Body of pancreas (tissue), 4 donors: Measurements from ENCODE around the gene GH1. TPM values are rescaled to one million over a fixed set of nuclear protein-coding genes. Genes with fewer than 3 reads are reported as not detected.
"Not testable (repeated sequence)": the region's sequence is repeated elsewhere in the genome, so short reads cannot be mapped to it uniquely, and the experiment has no call there.

Experiments used
- ATAC-seq: fragments of 150-250 bp; one replicate; pipeline ENCODE4 v1.9.1; 2016
- DNase-seq, 4 donors: peaks; one replicate each; pipeline ENCODE4 v3.0.0-alpha.2; 2019
- H3K27ac ChIP-seq, 4 donors: fragments of 200-600 bp; sonication (generic); 1 replicate in 3 of 4; 2 replicates in 1 of 4; pipeline versions ENCODE4 v1.5.1 to v1.6.1; 2016 to 2019; ENCODE audit warnings: mild to moderate bottlenecking in 1 of 4, mixed read lengths in 1 of 4, moderate library complexity in 1 of 4
- H3K27me3 ChIP-seq, 2 donors: fragments of 200-600 bp; sonication (generic); one replicate each; pipeline ENCODE4 v1.6.0; 2016; ENCODE audit warnings: mild to moderate bottlenecking in 1 of 2
- H3K36me3 ChIP-seq, 2 donors: fragments of 200-600 bp; sonication (generic); replicated peaks in 1 of 2; 2 replicates each; pipeline ENCODE4 v1.5.1; 2016; ENCODE audit warnings: low read depth in 2 of 2; ENCODE audit not compliant: insufficient read depth in 1 of 2
- H3K4me1 ChIP-seq: fragments of 200-600 bp; sonication (generic); one replicate; pipeline ENCODE4 v1.6.0; 2016
- H3K4me3 ChIP-seq, 2 donors: fragments of 200-600 bp; sonication (generic); 1 replicate in 1 of 2; 2 replicates in 1 of 2; pipeline ENCODE4 v1.5.1; 2016 to 2019
- H3K9me3 ChIP-seq, 3 donors: fragments of 200-600 bp; sonication (generic); 1 replicate in 2 of 3; 2 replicates in 1 of 3; pipeline ENCODE4 v1.5.1; 2016
- CTCF ChIP-seq, 7 experiments: fragments of 450-650 bp in 4 of 7; fragments of 200-600 bp in 3 of 7; sonication (generic) in 3 of 7; IDR thresholded peaks; one replicate each; pipeline ENCODE4 v1.5.1; 2016 to 2019; ENCODE audit warnings: antibody characterized with exemption in 7 of 7
- POLR2A ChIP-seq, 3 donors: fragments of 450-650 bp; IDR thresholded peaks; one replicate each; pipeline ENCODE4 v1.6.1; 2016; ENCODE audit warnings: antibody characterized with exemption in 3 of 3, mild to moderate bottlenecking in 2 of 3
- WGBS, 2 donors: methylation state at CpG; one replicate each; pipeline ENCODE4 v1.1.5; 2017; 5-methylcytosine and 5-hydroxymethylcytosine counted together
- intact Hi-C: fragments of 100-400 bp; cut with DNase I; formaldehyde crosslinking; loops from one replicate; pipeline ENCODE4 v1.15.1; 2023
- total RNA-seq, 2 donors: library from RNA; depleted of rRNA; stranded (reverse); fragments of >200 nt; gene quantifications; one replicate each; pipeline ENCODE4 v1.1.0, GENCODE V29; 2016

GH1 gene
- total RNA-seq, 2 donors from 2014 or later: not detected

- H3K36me3 ChIP-seq, H3K27me3 ChIP-seq, intact Hi-C loops, H3K4me1 ChIP-seq, H3K27ac ChIP-seq, H3K9me3 ChIP-seq, H3K4me3 ChIP-seq: not testable (repeated sequence)
- DNase-seq (peak in 3 of 4 donors; percentile 31 to 32 (median 31)), ATAC-seq (peak; percentile 66)
- 23 to 24% methylated on average over 12 to 13 of the region's 13 CpGs for WGBS, 2 donors
- TF ChIP-seq CTCF (IDR thresholded peaks at IDR 0.05): peak; percentile 4 to 41 (median 36)
These were observed 29.4 kb downstream of the GH1 start for GRCh38 chr17:63889026-63889848.

GRCh38 chr17:63885119-63885518 lies 33.5 kb downstream of the GH1 start:
- H3K27ac ChIP-seq, DNase-seq, ATAC-seq, H3K4me3 ChIP-seq, H3K4me1 ChIP-seq, H3K27me3 ChIP-seq, H3K9me3 ChIP-seq, H3K36me3 ChIP-seq, intact Hi-C loops: not testable (repeated sequence)
- WGBS, 2 donors: 80 to 88% methylated on average over 8 to 10 of the region's 11 CpGs

DNA sequence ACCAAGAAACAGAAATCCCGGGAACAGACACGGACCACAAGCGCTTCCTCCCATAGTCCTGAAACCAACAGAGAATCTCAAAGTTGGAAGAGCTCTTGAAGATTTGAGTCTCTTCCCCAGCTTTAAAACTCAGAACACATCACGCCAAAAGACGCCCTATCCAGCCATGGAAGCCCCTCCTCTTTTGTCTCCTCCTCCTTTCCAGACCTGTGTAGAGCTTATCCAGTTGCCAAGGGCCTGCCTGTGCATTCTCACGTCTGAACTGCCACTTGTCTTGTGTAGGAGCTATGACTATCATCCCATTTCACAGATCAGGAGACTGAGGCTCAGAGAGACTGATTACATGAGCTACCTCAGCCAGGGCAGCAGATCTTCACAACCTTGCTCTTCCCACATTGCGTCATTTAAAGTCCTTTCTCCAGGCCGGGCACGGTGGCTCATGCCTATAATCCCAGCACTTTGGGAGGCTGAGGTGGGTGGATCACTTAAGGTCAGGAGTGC lies 36.0 kb downstream of the GH1 start:
- intact Hi-C loops: not testable (repeated sequence)
- WGBS, 2 donors: 70 to 81% methylated on average over 8 to 9 of the region's 9 CpGs

GRCh38 chr17:63881935-63882601 lies 36.6 kb downstream of the GH1 start, which contains the start of gene GH2:
Gene GH2 (minus strand): TSS chr17:63881944. CDS start chr17:63881801, 143 bp downstream.
- H3K4me1 ChIP-seq: no peaks in the 10 kb centered on the region
- no peak within 1 kb of the TSS for H3K27ac ChIP-seq
- TF ChIP-seq CTCF (IDR thresholded peaks at IDR 0.05) (peak; percentile 35 to 62 (median 47)), POLR2A (IDR thresholded peaks at IDR 0.05) (no peak)
- intact Hi-C loops: no loop called here
- H3K36me3 ChIP-seq: no peaks in the 10 kb centered on the region
- DNase-seq (peak; percentile 57 to 69 (median 61)), ATAC-seq (peak; percentile 80)
- H3K4me3 ChIP-seq: no peak within 1 kb of the TSS
- H3K27me3 ChIP-seq: no peaks in the 10 kb centered on the region
- no peaks in the 10 kb centered on the region for H3K9me3 ChIP-seq
- 26 to 40% methylated on average over 10 to 15 of the region's 15 CpGs for WGBS, 2 donors

More for the DNA sequence above, 36.0 kb downstream of the GH1 start:
- H3K9me3 ChIP-seq, H3K27ac ChIP-seq, H3K4me3 ChIP-seq, ATAC-seq, H3K4me1 ChIP-seq, H3K36me3 ChIP-seq, DNase-seq, H3K27me3 ChIP-seq: not testable (repeated sequence)

- WGBS, 2 donors: 49 to 59% methylated on average over 8 to 11 of the region's 11 CpGs
- peak in 2 of 4 donors; percentile 13 to 24 for DNase-seq
- intact Hi-C loops: not testable (repeated sequence)
These were observed 37.3 kb downstream of the GH1 start for GRCh38 chr17:63881337-63881736.

DNA sequence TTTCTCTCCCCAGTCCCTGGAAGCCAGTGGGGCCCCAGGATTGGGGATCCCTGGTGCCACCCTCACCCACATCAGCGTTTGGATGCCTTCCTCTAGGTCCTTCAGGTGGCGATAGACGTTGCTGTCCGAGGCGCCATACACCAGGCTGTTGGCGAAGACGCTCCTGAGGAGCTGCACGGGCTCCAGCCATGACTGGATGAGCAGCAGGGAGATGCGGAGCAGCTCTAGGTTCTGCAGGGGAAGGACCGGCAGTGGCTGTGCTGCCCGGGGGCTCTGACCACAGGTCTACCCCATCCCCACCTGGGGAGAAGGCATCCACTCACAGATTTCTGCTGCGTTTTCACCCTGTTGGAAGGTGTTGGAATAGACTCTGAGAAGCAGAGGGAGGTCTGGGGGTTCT lies 37.9 kb downstream of the GH1 start:
- Histone ChIP-seq H3K27ac (no peak overlapping the region), H3K36me3 (no peaks in the 10 kb centered on the region), H3K4me3 (no peak overlapping the region), H3K4me1 (no peaks in the 10 kb centered on the region), H3K9me3 (no peaks in the 10 kb centered on the region), H3K27me3 (no peaks in the 10 kb centered on the region)
- ATAC-seq (no peak), DNase-seq (no peak)
- no peak for TF ChIP-seq CTCF (IDR thresholded peaks at IDR 0.05)
- TF ChIP-seq POLR2A (IDR thresholded peaks at IDR 0.05): no peak
- 80 to 81% methylated on average over 6 to 8 of the region's 12 CpGs for WGBS, 2 donors
- intact Hi-C loops: no loop called here

More at GRCh38 chr17:63881337-63881736, 37.3 kb downstream of the GH1 start:
- H3K9me3 ChIP-seq, H3K4me3 ChIP-seq, ATAC-seq, H3K4me1 ChIP-seq, H3K27me3 ChIP-seq, H3K27ac ChIP-seq, H3K36me3 ChIP-seq: not testable (repeated sequence)

GRCh38 chr17:63878413-63878812 lies 40.2 kb downstream of the GH1 start:
- WGBS, 2 donors: 69 to 79% methylated on average over 9 of the region's 9 CpGs
- DNase-seq, ATAC-seq, intact Hi-C loops, H3K27ac ChIP-seq, H3K4me1 ChIP-seq, H3K9me3 ChIP-seq, H3K4me3 ChIP-seq, H3K36me3 ChIP-seq, H3K27me3 ChIP-seq: not testable (repeated sequence)

GRCh38 chr17:63874693-63875092 lies 43.9 kb downstream of the GH1 start:
- ATAC-seq, DNase-seq, H3K4me3 ChIP-seq, H3K9me3 ChIP-seq, H3K4me1 ChIP-seq, H3K36me3 ChIP-seq, intact Hi-C loops, H3K27ac ChIP-seq, H3K27me3 ChIP-seq: not testable (repeated sequence)
- WGBS, 2 donors: 63 to 76% methylated on average over 4 to 6 of the region's 6 CpGs
